Measurements from ENCODE around the gene OR7G1.
A peak's percentile ranks its signal among the peaks of the same experiment; 100 is the strongest.

OR7G1 gene

GRCh38 chr19:9115307-9115813 is at the start of gene OR7G1:
Gene OR7G1, minus strand, starts transcription at chr19:9115763. Its CDS starts 0 bp downstream, at chr19:9115763.
- no peak for DNase-seq (ENCODE audit: low spot score)

GRCh38 chr19:9165261-9165660 is 49.7 kb upstream of the OR7G1 start:
- DNase-seq (ENCODE audit: low spot score) = no peak

DNA sequence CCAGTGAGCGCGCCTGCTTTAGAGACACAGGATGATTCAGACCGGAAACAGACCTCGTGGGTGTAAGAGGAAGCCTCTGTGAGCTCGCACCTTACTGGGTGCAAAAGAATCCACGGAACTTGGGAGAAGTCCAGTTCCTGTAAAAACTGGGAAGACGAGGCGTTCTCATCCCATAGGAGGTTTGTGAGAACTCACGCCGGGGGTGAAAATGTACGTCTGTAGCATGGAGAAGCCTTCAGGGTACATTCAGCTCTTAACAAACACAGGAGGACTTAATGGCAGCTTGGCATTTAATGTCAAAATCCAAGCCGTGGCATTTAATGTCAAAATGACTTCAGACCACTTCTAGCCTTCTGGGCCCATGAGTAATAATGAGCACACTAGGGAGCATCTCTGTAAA is 45.9 kb upstream of the OR7G1 start:
- DNase-seq (ENCODE audit: low spot score) = no peak

DNA sequence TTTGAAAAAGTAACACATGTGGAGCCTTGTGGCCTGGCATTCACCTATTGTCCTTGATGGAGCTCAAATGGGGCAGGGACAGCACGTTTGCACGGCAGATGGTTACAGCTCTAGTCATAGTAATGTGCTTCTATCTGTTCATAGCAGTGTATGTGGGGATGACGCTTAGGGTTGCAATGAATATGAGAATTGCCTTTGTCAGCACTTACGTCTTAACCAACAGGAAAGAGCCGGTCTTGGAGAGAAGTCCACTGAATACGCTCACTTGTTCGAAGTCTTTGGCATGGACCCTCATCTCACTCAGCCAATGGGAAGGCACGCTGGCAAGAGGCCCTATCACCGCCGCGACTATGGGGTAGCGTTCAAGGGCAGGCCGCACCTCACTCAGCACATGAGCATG is 44.3 kb upstream of the OR7G1 start:
- DNase-seq (ENCODE audit: low spot score) = no peak

DNA sequence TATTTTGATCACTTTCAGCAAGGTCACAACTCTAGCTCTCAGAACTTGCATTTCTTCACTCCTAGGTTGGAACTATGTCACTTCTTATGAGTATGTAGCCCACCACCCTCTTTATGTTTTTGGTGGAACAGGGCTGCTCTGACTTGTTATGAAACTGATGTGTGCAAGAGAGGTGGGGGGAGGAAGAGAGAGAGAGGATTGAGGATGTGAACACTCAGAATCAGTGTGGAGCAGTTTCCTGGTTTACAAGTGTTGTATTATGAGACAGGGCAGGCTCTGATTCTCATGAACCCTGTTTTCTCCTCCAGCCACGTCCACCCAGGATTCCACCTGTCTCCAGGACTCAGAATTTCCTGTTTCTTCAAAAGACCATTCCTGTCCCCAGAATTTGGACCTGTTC is 40.7 kb upstream of the OR7G1 start:
- DNase-seq (ENCODE audit: low spot score) = no peak

GRCh38 chr19:9155591-9155990 is 40.0 kb upstream of the OR7G1 start:
- DNase-seq (ENCODE audit: low spot score) = no peak

DNA sequence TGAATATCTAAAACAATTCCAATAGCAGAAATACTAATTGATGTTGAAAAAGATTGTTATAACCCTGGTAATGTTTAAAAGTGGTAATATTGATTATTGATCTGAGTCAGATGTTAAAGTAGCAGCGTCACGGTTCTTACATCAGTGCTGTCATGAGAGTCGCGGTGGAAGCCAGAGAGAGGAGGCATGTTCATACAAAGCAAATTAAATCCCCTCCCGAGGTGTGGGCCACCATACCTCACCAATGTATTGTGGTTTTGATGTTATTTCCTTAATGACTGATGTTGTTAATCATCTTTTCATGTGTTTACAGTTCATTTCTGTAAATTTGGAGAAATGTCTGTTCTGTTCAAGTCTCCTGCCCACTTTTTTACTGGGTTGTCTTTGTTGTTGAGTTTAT is 35.8 kb upstream of the OR7G1 start:
- DNase-seq (ENCODE audit: low spot score) = no peak

GRCh38 chr19:9150650-9151049 is 35.1 kb upstream of the OR7G1 start:
- DNase-seq (ENCODE audit: low spot score) = no peak

GRCh38 chr19:9149997-9150396 is 34.4 kb upstream of the OR7G1 start:
- DNase-seq (ENCODE audit: low spot score) = no peak

DNA sequence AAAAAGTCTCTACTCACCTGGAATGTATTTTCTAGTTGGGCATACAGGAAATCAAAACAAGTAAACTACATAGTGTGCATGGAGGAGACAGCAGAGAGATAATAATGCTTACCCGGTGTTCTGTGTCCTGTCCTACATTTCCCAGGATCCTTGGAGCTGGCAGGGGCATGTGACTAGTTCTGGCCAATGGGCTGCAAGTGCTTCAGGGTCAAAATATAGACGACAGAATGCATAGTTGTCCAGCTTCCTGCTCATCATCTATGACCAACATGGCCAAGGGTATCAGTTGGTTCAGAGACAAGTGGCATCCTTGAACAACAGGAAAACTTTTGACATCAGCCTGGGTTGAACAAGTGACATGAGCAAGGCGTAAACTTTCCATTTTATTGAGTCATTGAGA is 33.1 kb upstream of the OR7G1 start:
- DNase-seq (ENCODE audit: low spot score) = no peak

DNA sequence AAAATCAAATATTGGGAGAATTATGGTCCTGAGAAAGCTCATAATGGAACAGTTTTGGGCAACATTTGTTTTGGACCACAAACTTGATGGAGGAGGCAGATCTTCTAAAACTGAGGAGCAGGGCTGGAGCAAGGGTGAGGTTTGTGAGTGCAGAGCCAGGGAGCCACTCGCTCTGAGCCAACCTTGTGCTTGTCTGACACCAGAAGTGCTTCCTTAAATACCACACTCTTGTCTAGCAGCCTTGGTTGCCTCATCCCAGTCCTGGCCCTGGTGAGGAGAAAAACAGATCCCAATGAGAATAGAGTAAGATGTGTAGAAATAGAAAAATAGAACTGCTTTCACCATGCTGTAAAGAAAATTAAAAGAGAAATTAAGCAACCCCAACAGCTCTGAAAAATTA is 31.3 kb upstream of the OR7G1 start:
- no peak for DNase-seq (ENCODE audit: low spot score)

- no peak for DNase-seq (ENCODE audit: low spot score)
These were observed 29.4 kb upstream of the OR7G1 start for GRCh38 chr19:9144920-9145319.

DNA sequence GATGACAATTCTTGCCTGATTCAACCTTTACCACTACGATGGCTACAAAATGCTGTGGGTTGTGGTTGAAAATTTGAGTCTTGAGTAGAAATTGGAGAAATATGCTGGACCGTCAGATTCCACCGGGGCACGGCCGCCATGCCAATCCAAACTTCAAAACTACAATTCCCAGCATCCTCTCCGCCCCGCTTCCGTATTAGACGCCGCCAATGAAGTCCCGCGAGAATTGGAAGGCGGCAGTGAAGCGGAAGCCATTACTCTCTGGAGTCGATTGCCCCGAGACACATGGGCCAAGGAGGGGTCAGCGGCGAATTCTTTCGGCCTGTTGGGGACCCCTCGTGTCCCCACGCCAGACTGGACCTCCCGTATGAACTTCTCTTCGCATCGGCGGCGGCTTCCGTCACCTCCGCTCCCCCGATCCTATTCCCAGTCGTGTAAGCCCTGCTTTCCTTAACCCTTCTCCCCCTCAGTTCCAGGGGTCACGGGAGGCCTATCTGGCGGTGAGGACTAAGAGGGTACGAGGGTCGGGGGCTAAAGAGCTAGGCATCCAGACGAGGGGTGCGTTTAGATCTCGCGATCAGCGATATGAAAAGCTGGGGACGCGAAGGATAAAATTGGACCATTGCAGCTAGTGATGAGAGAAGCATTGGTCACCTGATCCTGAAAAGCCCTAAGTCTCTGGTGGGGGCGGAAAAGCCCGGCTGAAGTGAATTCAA is 24.8 kb upstream of the OR7G1 start, which contains the start of gene ZNF317:
TSS of gene ZNF317 (plus strand) at position 239 of the 716 bp plus-strand sequence. CDS start 15,620 bp downstream, outside the sequence.
- peak; percentile 60 for DNase-seq (ENCODE audit: low spot score)

- no peak for DNase-seq (ENCODE audit: low spot score)
These were observed 24.1 kb upstream of the OR7G1 start for GRCh38 chr19:9139609-9140158.

DNA sequence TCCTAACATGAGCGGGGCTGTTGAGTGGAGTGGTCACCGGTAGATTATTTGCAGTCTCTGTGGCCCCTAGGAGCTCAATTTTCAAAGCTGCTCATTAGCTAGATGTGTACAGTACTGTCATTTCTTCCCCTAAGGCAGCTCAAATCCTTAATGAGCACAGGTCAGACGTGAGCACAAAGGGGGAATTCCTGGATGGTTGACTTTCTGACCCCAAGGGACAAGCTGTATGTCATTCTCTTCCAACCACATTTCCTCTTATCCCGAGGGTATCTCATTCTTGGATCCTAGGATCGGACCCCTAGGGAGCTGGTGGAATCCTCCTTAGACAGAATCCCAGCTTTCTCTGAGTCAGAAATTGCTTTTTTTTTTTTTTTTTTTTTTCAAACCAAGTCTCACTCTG is 16.9 kb upstream of the OR7G1 start:
- no peak for DNase-seq (ENCODE audit: low spot score)

- no peak for DNase-seq (ENCODE audit: low spot score)
These were observed 15.4 kb upstream of the OR7G1 start for GRCh38 chr19:9130965-9131364.

DNA sequence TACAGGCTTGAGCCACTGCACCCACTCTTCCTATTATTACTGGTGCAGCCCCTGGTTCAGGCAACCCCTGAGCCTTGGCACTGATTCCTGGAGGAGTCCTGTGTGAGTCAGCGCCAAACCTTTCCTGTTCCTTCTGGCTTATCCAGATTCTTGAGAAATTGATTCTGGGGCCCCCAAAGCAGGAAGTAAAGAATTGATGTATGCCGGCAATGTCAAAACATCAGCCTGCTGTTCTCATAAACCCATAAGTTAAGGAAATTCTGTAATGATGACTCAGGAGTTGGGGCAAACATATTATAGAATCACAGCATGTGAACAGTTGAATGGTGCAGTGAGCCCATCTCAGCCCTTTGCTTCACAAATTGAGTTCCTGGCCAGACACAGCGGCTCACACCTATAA is 12.6 kb upstream of the OR7G1 start:
- DNase-seq (ENCODE audit: low spot score) = no peak

DNA sequence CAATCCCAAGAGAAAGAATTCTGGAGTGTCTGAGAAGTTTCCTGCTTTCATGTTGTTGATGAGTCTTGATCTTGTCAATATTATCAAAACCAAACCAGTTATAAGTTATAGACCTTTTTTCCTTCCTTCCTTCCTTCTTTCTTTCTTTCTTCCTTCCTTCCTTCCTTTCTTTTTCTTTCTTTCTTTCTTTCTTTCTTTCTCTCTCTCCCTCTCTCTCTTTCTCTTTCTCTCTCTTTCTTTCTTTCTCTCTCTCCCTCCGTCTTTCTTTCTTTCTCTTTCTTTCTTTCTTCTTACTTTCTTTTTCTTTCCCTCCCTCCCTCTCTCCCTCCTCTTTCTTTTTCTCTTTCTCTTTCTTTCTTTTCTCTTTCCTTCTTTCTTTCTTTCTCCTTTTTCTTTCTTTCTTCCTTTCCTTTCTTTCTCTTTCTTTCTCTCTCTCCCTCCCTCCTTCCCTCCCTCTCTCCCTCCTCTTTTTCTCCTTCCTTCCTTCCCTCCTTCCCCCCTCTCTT is 11.4 kb upstream of the OR7G1 start, which contains the start of gene OR7G3:
TSS of gene OR7G3 (minus strand) at position 51 of the 506 bp plus-strand sequence. CDS start at position 51, 0 bp downstream.
- no peak for DNase-seq (ENCODE audit: low spot score)

GRCh38 chr19:9116547-9116946 is 984 bp upstream of the OR7G1 start:
- no peak for DNase-seq (ENCODE audit: low spot score)

DNA sequence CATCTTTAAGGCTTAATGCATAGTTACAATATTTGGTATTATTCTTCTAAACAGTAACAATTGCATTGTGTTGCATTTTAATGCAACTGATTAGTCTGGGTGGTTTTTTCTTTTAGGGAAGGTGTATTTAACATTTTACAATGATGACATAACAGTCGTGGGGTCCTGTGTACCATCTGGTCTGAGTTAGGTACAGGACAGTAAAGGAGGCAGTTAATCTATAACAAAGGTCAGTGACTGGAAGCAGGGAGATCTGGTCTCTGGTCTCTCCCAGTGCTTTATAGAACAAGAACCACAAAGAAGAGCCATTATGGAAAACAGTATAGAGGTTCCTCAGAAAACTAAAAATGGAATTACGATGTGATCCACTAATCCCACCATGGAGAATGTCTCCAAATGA is 5.6 kb downstream of the OR7G1 start:
- DNase-seq (ENCODE audit: low spot score) = no peak

DNA sequence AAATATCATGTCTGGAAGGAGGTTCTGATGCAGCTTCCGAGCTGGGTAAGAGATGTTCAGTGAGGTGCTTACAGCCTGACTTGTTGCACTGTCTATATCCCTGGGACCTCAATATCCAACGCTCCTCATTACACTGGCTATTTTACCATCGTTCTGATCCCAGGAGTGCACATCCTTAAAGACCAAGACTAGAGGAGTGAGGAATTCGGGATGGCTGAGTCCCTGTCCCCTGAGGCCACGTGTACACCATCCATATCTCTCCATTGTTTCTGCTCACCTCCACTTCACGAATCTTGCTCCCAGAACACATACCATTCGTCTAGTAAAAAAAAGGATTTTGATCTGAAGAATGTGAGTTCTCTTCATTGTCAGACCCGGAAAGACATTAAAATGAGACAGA is 8.2 kb downstream of the OR7G1 start, which contains the start of gene OR7G2:
TSS of gene OR7G2 (minus strand) at position 101 of the 400 bp plus-strand sequence. CDS start 4,232 bp downstream, outside the sequence.
- no peak for DNase-seq (ENCODE audit: low spot score)

- no peak for DNase-seq (ENCODE audit: low spot score)
These were observed 28.8 kb downstream of the OR7G1 start, which contains the start of gene OR1M1 for GRCh38 chr19:9086761-9087160. Gene OR1M1, plus strand, starts transcription at chr19:9087061. Its CDS starts 6,184 bp downstream, at chr19:9093245.

DNA sequence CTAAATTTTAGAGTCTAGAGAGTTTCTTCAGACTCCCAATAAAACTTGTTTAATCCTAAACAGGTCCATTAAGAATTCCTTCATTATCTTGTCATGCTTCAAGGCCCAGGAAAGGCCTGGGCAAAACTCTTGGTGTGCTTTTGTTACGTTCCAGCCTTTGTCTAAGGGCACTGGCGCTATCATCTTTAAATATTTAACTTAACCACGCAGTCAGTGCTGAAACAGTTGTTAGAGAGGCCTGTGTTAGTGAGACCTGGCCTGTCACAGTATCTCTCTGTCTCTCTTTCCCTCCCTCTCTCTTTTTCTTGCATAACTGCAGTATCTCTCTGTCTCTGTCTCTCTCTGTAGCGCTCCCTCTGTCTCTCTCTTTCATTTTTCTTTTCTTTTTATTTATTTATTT is 36.9 kb downstream of the OR7G1 start:
- no peak for DNase-seq (ENCODE audit: low spot score)

Data from HuH-7 (cell line).